Activated CD4-positive, alpha-beta T cell treated with anti-CD3 and anti-CD28 coated beads, Interleukin-2, amount 50 U/mL, for 16 hours (primary cell): ENCODE measurements around the gene CXCL17.
"Not testable (repeated sequence)": the region's sequence is repeated elsewhere in the genome, so short reads cannot be mapped to it uniquely, and the experiment has no call there.

Experiments used
- DNase-seq: peaks from one replicate; pipeline ENCODE4 v3.0.0-alpha.2; 2020

CXCL17 gene, protein sequence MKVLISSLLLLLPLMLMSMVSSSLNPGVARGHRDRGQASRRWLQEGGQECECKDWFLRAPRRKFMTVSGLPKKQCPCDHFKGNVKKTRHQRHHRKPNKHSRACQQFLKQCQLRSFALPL

DNA sequence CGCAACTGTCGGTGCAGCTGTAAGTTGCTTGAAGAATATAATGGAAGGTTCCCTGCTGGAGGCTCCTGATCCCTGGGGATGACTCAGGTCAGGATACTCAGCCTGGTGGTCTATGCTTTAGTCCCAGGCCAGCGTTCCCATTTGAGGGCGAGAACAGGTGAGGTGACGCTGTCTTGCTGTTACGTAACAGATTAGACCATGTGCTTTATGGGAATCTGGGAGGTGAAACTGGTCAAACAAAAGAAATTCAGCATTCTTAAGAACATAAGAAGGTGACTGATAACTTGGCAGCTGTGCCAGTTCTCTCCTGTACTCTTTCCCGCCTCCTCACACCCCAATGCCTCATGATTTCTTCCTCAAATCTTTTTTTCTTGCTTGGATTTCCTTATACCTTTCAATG lies at the start of gene CXCL17:
TSS of gene CXCL17 (minus strand) at position 114 of the 400 bp plus-strand sequence. CDS start 114 bp downstream, outside the sequence.
- no peak for DNase-seq

DNA sequence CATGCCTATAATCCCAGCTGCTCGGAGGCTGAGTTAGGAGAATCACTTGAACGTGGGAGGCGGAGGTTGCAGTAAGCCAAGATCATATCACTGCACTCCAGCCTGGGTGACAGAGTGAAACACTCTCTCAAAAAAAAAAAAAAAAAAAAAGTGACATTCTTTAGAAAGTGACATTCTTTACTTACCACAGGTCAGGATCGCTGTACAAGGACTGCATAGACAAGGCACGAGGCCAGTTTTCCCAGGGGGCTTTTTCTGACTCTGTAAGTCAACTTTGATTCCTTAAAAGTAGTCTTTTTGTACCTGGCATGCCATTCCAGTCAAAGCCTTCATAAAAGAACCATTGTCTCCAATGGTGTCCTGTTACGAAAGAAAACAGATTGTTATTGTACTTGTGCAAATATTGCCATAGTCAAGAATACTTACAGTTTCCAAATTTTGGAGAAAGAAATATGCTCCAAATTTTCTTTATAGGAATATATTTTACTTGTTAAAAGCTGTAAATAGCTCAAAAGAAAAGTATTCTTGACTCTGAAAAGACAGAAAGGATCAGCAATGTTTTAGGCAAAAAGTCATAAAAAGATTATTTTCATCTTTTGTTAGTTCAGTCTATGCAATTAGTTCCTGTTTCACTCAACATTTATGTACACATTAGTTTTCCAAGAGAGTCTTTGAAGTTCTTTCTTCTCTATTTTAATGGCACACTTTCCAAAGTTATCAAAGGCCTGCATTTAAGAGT lies 46.2 kb upstream of the CXCL17 start:
- no peak for DNase-seq

DNA sequence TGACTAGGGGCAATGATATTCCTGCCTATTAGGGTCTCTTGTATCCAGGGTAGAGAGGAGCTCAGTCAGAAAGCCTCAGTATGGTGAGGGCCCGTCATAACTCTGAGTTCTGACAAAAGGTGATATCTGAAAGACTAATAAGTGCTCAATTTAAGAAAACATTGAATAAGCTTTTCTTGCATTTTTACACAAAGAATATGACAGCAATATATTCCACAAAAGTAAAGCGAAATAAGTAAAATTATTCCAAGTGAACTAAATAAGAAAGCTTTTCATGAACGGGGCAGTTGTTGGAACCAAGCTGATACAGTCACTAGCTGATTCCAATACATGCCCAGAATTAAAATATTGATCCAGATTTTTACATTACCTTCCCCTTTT lies 45.0 kb upstream of the CXCL17 start:
- DNase-seq = no peak

DNA sequence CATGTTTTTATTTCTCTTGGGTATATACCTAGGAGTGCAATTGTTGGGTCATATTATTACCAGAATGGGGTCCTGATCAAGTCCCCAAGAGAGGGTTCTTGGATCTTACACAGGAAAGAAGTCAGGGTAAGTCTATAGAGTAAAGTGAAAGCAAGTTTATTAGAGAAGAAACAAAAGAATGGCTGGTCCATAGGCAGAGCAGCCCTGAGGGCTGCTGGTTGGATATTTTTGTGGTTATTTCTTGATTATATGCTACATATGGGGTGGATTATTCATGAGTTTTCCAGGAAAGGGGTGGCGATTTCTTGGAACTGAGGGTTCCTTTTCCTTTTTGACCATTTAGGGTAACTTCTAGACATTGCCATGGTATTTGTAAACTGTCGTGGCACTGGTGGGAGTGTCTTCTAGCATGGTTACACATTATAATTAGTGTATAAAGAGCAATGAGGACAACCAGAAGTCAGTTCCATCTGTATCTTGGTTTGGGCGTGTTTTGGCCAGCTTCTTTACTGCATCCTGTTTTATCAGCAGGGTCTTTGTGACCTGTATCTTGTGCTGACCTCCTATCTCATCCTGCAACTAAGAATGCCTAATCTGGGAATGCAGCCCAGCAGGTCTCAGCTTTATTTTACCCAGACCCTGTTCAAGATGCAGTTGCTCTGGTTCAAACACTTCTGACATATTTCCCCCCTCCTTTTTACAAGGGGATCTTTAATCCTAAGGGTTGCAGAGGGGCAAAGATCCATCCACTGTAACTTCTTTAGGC lies 44.5 kb upstream of the CXCL17 start:
- DNase-seq = peak; percentile 21

DNA sequence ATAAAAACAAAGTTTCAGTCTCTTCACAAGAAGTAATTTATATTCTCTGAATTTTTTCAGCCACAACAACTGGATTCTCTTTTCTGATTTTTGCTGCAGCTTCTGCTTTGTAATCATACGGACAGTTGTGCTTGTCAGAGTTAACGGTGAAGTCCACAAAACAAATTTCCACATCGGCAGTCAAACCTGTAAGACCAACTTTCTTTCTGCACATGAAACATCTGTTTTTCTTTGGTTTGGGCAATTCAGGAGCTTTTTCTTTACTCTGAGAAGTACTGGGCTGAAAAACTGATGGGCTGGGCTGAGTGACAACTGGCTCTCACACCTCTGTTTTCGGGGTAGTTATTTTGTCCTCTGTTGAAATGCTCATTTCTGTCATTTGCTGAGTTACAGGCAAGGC lies 42.3 kb upstream of the CXCL17 start:
- DNase-seq = not testable (repeated sequence)

DNA sequence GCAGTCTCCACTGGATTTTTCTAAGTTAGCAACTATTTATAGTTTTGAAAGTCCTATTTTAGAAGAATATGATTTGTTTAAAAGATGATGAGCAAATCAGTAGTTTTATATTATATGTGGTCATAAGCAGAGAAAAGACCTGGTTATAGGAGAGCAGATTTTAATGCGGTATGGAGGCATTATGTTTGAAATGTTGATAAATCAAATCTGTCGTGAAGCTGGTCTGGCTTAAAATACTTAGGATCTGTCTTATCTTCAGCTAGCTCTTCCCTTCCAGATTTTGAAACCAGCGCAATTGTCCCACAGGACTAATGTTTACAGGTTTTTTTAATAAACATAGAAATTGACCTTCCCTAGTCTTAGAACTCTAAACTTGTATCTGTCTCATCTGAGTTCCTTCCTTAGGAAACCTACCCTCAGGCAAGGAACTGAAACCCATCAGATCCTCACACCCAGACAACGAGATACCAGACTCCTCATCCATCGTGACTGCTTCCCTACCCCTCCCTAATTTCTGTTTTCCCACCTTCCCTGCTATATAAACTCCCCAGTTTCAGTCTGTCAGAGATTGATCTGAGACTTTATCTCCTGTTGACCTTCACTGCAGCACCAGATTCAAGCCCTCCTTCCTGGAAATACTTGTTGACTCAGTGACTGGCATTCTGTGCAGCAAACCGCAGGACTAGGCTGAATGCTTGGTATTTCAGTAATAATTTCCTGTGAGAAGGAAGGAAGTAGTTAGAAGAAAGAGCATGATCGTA lies 37.8 kb upstream of the CXCL17 start:
- peak; percentile 55 for DNase-seq

DNA sequence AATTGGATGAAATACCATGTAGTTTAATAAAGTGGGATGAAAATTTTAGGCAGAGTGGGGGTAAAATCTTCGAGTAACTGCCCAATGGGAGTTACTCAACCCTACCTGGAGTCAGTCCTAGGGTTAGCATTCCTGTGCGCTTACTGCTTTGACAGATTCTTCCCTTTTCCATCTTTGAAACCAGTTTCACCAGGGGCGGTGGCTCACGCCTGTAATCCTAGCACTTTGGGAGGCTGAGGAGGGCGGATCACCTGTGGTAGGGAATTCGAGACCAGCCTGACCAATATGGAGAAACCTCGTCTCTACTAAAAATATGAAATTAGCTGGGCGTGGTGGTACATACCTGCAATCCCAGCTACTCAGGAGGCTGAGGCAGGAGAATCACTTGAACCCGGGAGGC lies 37.0 kb upstream of the CXCL17 start:
- DNase-seq = no peak

DNA sequence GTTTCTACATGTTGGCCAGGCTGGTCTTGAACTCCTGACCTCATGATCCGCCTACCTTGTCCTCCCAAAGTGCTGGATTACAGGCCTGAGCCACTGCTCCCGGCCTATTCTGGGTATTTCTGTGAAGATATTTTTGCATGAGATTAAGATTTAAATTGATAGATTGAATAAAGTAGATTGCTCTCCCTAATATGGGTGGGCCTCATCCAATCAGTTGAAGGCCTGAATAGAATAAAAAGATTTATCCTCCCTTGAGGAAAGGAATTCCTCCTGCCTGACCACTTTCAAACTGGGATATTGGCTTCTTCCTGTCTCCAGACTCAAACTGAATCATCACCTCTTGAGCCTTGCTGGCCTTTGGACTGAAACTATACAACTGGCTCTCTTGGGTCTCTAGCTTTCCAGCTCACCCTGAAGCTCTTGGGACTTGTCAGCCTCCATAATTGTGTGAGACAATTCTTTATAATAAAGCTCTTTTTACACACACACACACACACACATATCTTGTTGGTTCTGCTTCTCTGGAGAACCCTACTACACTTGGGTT lies 36.1 kb upstream of the CXCL17 start:
- no peak for DNase-seq

DNA sequence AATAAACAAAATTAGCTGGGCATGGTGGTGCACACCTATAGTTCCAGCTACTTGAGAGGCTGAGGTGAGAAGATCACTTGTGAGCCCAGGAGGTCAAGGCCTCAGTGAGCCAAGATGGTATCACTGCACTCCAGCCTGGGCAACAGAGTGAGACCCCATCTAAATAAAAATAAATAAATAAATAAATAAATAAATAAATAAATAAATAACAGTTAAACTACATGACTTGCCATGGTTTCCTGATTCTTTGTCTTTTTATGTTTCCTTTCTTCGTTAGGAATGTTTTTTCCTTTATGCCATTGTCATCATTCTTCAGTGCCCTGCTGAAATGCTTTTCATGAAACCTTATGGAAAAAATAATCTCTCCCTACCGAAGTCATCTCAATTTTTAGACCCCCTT lies 35.2 kb upstream of the CXCL17 start:
- no peak for DNase-seq

DNA sequence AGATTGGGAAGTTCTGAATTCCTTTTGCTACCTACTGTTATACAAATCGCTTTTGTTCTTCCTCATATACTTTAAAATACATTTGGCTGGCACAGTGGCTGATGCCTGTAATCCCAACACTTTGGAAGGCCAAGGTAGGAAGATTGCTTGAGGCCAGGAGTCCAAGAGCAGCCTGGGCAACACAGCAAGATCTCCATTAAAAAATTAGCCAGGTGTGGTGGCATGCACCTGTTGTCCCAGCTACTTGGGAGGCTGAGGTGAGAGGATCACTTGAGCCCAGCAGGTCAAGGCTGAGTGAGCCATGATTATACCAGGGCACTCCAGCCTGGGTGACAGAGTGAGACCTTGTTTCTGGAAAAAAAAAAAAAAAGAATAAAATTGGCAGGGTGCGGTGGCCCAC lies 34.4 kb upstream of the CXCL17 start:
- no peak for DNase-seq

DNA sequence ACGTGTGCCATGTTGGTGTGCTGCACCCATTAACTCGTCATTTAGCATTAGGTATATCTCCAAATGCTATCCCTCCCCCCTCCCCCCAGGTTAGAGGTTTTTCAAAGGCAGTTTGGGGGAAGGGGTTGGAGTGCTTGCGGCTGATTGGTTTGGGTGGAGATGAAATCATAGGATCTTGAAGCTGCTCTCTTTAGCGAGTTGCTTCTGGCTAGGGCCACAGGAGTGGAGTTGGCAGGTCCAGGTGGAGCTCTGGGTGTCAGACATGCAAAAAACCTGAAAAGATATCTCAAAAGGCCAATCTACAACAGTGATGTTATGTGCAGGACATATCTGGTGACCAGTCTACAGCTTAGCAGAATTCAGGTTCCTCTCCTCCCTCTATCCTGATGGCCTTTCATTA lies 32.6 kb upstream of the CXCL17 start:
- no peak for DNase-seq

DNA sequence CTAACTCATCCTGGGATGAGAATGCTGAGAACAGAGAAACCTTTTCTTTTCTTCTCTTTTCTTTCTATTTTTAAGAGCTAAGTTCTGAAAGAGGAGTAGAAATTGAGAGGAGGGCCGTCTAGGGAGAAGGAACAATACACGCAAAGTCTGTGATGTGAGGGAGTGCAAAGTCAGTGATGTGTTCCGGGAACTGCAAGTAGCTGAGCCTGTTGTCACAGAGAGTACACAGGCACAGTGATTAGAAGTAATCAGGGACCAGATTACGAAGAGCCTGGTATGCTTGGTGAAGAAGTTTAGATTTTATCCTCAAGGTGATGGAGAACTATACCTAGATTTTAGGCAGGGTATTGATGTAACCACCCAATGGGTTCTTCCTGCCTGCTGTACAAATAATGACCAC lies 32.0 kb upstream of the CXCL17 start:
- no peak for DNase-seq

DNA sequence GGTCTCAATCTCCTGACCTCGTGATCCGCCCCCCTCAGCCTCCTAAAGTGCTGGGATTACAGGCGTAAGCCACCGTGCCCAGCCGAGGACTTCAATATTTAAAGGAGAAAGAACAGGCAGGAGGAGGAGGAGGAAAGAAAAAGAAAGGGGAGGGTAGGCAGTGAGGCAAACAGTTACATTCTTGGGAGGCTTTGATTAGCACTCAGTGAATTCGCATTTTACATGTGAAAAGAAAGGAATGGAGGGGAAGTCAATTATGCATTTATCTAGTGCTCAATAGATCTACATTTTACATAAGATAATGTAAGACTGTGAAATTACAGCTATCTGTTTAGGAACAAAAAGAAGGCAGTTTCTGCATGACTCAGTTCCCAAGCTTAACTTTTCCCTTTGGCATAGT lies 30.9 kb upstream of the CXCL17 start:
- no peak for DNase-seq

DNA sequence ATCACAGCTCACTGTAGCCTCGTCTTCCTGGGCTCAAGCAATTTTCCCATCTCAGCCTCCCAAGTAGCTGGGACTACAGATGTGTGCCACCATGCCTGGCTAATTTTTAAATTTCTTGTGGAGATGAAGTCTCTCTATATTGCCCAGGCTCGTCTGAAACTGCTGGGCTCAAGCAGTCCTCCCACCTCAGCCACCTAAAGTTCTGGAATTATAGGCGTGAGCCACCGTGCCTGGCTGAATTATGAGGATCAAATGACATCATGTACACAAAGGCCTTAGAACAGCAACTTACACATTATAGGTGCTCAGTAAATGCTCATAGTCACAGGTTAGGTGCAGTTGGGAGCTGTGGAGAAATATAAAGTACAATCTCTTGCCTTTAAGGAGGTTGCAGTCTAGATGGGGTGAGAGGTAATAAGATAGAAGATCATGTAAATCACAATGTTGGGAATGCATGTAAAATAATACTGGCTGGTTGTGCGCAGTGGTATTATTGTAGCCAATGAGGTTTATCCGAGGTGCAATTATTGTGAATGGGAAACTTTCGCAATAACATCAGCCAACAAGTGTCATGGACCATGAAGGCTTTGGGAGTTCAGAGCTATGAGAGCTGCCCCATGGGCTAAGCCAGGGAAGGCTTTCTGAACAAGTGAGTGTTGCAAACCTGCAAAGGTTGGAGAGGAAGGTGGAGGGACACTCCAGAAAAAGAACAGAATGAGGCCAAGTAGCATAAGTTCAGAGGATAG lies 29.8 kb upstream of the CXCL17 start:
- no peak for DNase-seq

DNA sequence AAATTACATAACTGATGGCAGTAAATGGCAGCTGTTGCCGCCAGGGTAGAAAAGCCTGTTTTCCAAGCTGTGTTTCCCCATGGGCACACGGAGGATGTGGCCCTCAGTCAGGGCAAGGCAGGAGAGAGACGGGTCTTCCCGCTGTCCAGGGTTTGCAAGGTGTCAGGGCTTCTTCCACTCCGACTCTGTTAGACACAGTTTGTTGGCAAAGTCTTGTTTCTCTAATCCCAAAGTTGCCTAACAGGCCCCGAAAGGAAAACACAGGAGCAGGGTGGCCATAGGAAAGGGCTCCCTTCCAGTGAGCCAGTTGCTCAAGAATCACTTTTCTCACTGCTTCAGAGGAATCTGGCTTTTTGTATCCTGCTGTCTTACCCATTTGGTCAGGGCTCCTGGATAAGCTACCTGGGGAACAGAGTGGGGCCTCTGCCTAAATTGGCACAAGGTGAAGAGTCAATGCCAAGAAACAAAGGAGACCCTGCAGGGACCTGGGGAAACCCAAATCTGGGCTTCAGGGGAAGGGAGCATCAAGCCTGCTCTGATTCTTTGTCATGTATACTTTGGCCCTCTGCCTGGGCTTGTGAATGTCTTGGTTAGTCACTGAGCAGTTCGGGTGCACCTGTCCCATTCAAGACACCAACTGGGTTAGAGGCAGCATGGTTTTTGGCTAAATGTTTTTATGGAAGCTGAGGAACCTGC lies 29.0 kb upstream of the CXCL17 start:
- DNase-seq = no peak

DNA sequence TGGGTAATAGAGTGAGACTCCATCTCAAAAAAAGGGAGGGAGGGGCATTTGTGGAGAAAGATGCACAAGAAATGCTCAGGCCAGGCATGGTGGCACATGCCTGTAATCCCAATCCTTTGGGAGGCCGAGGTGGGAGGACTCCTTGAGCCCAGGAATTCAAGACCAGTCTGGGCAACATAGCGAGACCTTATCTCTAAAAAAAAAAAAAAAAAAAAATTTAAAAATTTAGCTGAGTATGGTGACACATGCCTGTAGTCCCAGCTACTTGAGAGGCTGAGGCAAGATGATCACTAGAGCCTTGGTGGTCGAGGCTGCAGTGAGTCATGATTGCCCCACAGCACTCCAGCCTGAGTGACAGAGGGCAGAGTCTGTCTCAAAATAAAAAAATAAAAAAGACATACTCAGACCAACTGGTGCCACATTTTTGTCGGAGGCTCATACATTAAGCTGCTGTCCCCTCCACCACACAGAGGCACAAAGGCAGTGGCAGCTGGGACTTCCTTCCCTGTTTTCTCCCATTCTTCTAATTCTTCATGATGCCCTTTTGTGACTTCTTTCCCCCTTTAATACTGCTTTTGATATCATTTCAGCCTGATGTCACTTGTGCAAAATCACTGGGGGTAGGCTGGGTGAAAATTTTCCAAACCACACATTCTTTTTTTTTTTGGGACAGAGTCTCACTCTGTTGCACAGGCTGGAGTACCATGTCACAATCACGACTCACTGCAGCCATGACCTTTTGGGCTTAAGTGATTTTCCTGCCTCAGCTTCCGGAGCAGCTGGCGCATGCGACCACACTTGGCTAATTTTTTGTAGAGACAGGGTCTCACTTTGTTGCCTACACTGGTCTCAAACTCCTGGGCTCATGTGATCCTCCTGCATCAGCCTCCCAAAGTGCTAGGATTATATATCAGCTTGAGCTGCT lies 26.8 kb upstream of the CXCL17 start:
- no peak for DNase-seq

DNA sequence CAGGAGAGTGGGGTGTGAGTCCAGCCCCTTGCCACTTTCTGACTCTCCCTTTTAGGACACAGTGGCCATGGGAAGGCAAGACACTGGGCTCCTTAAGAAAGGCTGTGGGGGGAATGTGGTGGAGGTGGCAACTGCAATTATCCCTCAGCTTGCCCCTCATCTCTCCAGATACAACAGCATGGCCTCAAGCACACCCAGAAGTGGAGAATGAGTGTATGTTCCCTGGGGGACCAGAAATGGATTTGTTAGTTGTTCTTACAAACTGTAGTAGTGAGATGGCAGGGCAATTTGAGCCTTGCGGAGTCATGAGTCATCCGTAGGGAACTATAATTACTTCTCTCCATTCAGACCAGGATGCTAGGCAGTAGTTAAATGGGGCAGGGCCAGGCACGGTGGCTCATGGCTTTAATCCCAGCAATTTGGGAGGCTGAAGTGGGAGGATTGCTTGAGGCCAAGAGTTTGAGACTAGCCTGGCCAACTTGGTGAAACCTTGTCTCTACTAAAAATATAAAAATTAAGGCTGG lies 25.6 kb upstream of the CXCL17 start:
- no peak for DNase-seq

DNA sequence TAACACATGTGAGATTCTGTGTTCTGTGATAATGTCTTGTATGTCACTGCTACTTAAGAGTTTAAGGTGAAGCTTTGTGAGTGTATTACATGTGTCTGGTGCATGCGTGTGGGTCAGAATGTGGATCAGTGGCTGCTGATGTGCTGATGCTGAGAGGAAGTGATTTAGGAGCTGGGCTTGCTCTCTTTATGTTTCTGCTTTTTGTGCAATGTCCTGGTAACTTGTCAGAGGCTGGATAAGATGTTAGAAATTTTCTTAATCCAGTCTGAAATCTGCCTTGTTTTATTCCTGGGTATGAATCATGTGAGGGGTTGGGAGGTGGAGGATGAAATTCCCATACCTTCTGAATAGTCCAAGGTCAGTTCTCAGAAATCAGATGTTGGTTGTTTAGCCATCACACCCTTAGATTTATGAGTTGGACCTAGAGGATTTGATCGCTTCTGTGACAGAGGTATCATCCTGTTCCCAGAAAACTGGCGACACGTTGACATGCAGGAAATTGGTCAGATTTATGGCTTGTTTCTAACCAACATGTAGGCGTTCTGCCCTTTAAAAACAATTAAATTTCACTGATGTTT lies 24.5 kb upstream of the CXCL17 start:
- no peak for DNase-seq

DNA sequence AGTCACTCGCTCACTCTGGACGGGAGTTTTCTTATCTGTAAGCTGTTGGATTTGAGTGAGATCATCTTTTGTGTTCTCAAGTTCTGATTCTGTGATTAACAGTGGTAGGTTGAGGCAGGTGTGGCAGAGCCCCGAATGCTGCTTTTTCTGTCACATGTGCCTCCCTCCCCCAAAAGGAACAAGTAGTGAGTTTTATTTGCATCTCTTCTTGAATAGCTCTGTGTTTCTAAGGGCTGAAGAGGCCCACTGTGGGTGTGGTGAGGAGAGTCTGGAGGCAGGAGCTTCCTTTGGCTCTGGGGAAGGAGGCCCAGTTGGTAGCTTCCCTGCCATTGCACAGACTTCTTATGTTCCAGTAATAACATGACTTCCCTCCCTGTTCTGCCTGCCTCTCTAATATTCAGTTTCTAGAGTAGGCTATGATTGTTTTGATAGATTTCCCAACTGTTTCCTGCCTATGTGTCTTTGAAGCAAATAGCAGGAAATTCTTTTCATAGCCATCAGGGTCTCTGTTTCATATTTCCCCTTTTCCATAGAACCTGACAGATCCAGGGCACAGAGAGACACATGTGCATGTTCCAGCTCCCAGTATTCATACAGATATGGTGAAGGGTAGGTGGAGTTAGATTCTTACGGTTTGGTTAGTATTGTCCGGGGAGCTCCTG lies 23.9 kb upstream of the CXCL17 start:
- DNase-seq = no peak
